Natural killer cell treated with Interleukin-12 subunit alpha and Interleukin-12 subunit beta and Interleukin-15 and Interleukin-18, amount 100 ng/mL, for 72 hours (primary cell): Measurements from ENCODE around the gene NCOA6. TPM values are rescaled to one million over a fixed set of nuclear protein-coding genes. Genes with fewer than 3 reads are reported as not detected.

ENCODE experiments used
- ATAC-seq, 2 donors: fragments of 150-1000 bp; cut with Tn5 transposase in 1 of 2; sonication (Bioruptor Pico), chemical (Tn5 transposase) in 1 of 2; 2 replicates each; pipeline ENCODE4 v1.10.0; 2021
- DNase-seq: peaks from one replicate; pipeline ENCODE4 v3.0.0; 2022; ENCODE audit warnings: low spot score
- H3K27ac Mint-ChIP-seq, 2 donors: 1 replicate in 1 of 2; 2 replicates in 1 of 2; pipeline ENCODE4 v1.8.0; 2022; ENCODE audit warnings: mixed read lengths in 2 of 2, mild to moderate bottlenecking in 1 of 2, moderate library complexity in 1 of 2
- H3K27me3 Mint-ChIP-seq, 2 donors: 1 replicate in 1 of 2; 2 replicates in 1 of 2; pipeline ENCODE4 v1.8.0; 2022; ENCODE audit warnings: mixed read lengths in 2 of 2
- H3K36me3 Mint-ChIP-seq: one replicate; pipeline ENCODE4 v1.8.0; 2022; ENCODE audit warnings: mixed read lengths
- H3K4me1 Mint-ChIP-seq, 2 donors: 1 replicate in 1 of 2; 2 replicates in 1 of 2; pipeline ENCODE4 v1.8.0; 2022; ENCODE audit warnings: low read depth in 2 of 2, mixed read lengths in 2 of 2, mild to moderate bottlenecking in 1 of 2
- H3K4me3 Mint-ChIP-seq: one replicate; pipeline ENCODE4 v1.8.0; 2022; ENCODE audit warnings: mixed read lengths
- H3K9me3 Mint-ChIP-seq: 2 replicates; pipeline ENCODE4 v1.8.0; 2022; ENCODE audit warnings: mixed read lengths
- total RNA-seq, 2 donors: library from RNA; stranded (reverse); gene quantifications; one replicate each; pipeline ENCODE4 v1.2.3, GENCODE V29; 2022

The NCOA6 gene
- total RNA-seq, 2 donors from 2014 or later = 24.7 to 30.7 TPM

GRCh38 chr20:34852298-34852697, 26.8 kb upstream of the NCOA6 start:
- Mint-ChIP-seq H3K36me3 (no peaks in the 10 kb centered on the region), H3K4me3 (no peak overlapping the region), H3K27ac (no peak overlapping the region), H3K4me1 (no peaks in the 10 kb centered on the region), H3K27me3 (no peaks in the 10 kb centered on the region), H3K9me3 (no peaks in the 10 kb centered on the region)
- ATAC-seq = no peak
- DNase-seq = no peak

DNA sequence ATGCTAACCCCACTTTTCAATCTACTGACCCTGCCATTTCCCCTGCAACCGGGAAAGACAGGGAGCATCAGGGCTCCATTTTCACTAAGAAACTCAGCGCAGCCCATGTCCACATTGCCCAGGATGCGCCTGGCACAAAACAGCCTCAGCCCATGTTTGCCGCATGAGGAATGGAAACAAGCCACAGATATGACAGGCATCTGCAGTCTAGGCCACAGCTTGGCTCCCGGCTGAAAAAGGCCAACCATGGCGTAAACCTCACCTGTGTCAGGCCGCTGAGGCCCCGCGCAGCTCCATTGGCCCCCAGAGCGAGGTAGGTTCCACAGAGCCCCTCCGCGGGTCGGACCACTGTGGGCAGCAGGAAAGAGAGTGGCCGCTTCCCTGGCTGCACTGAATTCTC, 25.5 kb upstream of the NCOA6 start:
- Mint-ChIP-seq H3K9me3 (no peaks in the 10 kb centered on the region), H3K4me3 (no peak overlapping the region), H3K27me3 (no peaks in the 10 kb centered on the region), H3K27ac (no peak overlapping the region), H3K4me1 (no peaks in the 10 kb centered on the region), H3K36me3 (no peaks in the 10 kb centered on the region)
- ATAC-seq (no peak), DNase-seq (no peak)

GRCh38 chr20:34849778-34850177, 24.3 kb upstream of the NCOA6 start:
- Mint-ChIP-seq H3K27ac (no peak overlapping the region), H3K9me3 (no peaks in the 10 kb centered on the region), H3K4me1 (no peaks in the 10 kb centered on the region), H3K27me3 (no peaks in the 10 kb centered on the region), H3K4me3 (no peak overlapping the region), H3K36me3 (no peaks in the 10 kb centered on the region)
- ATAC-seq (no peak), DNase-seq (no peak)

DNA sequence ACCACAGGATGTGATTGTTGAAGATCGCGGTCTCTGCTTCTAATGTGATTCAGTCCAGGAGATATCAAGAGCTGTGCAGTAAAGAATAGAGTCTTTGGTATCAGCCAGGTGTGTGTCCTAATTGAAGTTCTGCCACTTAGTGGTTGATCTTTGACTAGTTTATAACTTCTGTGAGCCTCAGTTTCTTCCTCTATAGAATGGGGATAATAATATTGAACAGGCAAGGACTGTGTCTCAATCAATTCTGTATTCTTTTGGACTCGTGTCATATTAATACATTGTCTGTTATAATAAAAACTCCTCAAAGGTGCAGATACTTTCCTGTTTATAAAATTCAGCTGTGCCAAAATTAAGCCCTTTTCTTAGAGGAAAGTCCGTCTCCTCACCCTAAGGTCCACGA, 23.1 kb upstream of the NCOA6 start:
- DNase-seq = no peak
- Mint-ChIP-seq H3K36me3 (no peaks in the 10 kb centered on the region), H3K27me3 (no peaks in the 10 kb centered on the region), H3K27ac (no peak overlapping the region), H3K4me3 (no peak overlapping the region), H3K9me3 (no peaks in the 10 kb centered on the region), H3K4me1 (no peaks in the 10 kb centered on the region)
- ATAC-seq = no peak

DNA sequence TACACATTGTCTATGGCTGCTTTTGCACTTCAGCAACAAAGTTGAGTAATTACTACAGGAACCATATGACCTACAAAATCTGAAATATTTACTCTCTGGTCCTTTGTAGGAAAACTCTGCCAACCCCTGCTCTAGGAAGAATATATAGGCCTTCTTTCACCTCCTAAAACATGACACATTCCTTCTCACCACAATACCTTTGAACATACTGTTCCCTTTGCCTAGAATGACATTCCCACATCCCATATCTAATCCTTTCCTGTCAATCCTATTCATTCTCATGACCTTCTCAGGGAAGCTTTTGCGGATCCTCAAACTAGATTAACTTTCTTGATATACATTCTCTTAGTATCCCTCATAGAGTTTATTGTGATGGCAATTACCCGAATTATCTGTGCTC, 18.0 kb upstream of the NCOA6 start:
- DNase-seq (no peak), ATAC-seq (no peak)
- no peaks in the 10 kb centered on the region for H3K36me3 Mint-ChIP-seq
- H3K27ac Mint-ChIP-seq = no peak overlapping the region
- H3K4me1 Mint-ChIP-seq = no peaks in the 10 kb centered on the region
- no peak overlapping the region for H3K4me3 Mint-ChIP-seq
- peaks cover 11 to 17% of the 10 kb centered on the region in 2 donors for H3K27me3 Mint-ChIP-seq
- H3K9me3 Mint-ChIP-seq = no peaks in the 10 kb centered on the region

- ATAC-seq (no peak), DNase-seq (no peak)
- H3K9me3 Mint-ChIP-seq = no peaks in the 10 kb centered on the region
- no peak overlapping the region for H3K4me3 Mint-ChIP-seq
- H3K27me3 Mint-ChIP-seq = peaks cover 11 to 17% of the 10 kb centered on the region in 2 donors
- no peaks in the 10 kb centered on the region for H3K36me3 Mint-ChIP-seq
- no peaks in the 10 kb centered on the region for H3K4me1 Mint-ChIP-seq
- no peak overlapping the region for H3K27ac Mint-ChIP-seq
Observed at GRCh38 chr20:34842143-34842542, 16.7 kb upstream of the NCOA6 start.

- H3K27ac Mint-ChIP-seq = no peak overlapping the region
- H3K36me3 Mint-ChIP-seq = no peaks in the 10 kb centered on the region
- no peak for DNase-seq
Observed at GRCh38 chr20:34834459-34834893, 9.0 kb upstream of the NCOA6 start.

DNA sequence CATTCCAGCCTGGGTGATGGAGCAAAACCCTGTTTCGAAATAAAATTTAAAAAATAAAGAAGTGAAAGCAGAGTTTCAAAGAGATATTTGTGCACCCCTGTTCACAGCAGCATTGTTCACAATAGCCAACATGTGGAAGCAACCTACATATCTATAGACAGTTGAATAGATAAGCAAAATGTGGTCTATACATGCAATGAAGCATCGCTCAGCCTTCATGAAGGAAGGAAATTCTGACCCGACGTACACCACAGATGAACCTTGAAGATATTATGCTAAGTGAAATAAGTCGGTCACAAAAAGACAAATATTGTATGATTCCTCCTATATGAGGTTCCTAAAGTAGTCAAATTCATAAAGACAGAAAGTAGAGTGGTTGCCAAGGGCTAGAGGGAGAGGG, 6.5 kb upstream of the NCOA6 start:
- Mint-ChIP-seq H3K4me3 (no peak overlapping the region), H3K9me3 (no peaks in the 10 kb centered on the region), H3K36me3 (no peaks in the 10 kb centered on the region), H3K27me3 (peaks cover 17 to 21% of the 10 kb centered on the region in 2 donors), H3K27ac (no peak overlapping the region), H3K4me1 (peaks cover 0 to 4% of the 10 kb centered on the region in 2 donors)
- DNase-seq (no peak), ATAC-seq (no peak)

More at GRCh38 chr20:34834459-34834893, 9.0 kb upstream of the NCOA6 start:
- Mint-ChIP-seq H3K9me3 (no peaks in the 10 kb centered on the region), H3K4me3 (no peak overlapping the region), H3K27me3 (peaks cover 13 to 15% of the 10 kb centered on the region in 2 donors), H3K4me1 (no peaks in the 10 kb centered on the region)
- ATAC-seq = no peak

DNA sequence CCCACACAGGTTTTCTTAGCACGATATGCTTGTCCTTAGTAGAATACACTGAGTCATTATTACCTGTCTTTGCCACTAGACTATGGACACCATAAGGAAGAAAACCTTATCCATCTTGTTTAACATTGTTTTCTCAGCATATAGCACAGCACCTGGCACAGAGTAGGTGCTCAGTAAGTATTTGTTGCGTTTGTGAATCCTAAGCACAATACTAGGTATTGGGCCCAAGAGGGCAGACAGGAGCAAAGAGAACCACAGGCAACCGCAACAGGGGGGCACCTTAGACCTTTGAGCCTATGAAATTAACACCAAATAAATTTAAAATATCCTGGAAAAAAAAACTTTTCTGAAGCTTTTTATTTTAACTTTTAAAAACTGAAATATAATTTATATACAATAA, 3.7 kb upstream of the NCOA6 start:
- ATAC-seq (no peak), DNase-seq (no peak)
- Mint-ChIP-seq H3K4me1 (peaks cover 11 to 13% of the 10 kb centered on the region in 2 donors), H3K36me3 (no peaks in the 10 kb centered on the region), H3K27ac (no peak overlapping the region), H3K27me3 (peaks cover 14 to 21% of the 10 kb centered on the region in 2 donors), H3K9me3 (no peaks in the 10 kb centered on the region), H3K4me3 (no peak overlapping the region)

- DNase-seq = peak; percentile 67
- Mint-ChIP-seq H3K4me3 (peak overlapping the region; percentile 95), H3K4me1 (peaks cover 26 to 41% of the 10 kb centered on the region in 2 donors), H3K36me3 (no peaks in the 10 kb centered on the region), H3K27ac (peak overlapping the region; percentile 84 to 94), H3K9me3 (no peaks in the 10 kb centered on the region), H3K27me3 (peaks cover 5 to 6% of the 10 kb centered on the region in 2 donors)
- ATAC-seq = peak; percentile 88 to 90
Observed at GRCh38 chr20:34824806-34825529, 483 bp downstream of the NCOA6 start.

DNA sequence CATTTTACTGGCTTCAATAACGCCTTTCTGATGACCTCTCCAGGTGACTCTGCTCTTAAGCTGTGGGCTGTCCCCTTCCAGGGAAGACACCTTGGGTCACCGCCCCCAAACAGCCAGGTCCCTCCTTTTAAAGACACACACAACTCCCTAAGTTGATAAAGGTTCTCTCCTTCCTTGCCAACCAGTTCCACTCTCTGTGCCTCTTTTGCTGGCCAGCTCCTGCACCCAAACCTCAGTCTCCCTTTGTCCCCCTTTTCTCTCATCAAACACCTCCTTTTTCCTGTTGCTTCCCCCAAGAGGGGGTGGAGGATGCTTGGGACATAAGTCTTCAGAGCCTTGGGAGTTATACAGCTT, 1.0 kb downstream of the NCOA6 start:
- peaks cover 26 to 41% of the 10 kb centered on the region in 2 donors for H3K4me1 Mint-ChIP-seq
- peak in 1 of 2 donors; percentile 64 for ATAC-seq

DNA sequence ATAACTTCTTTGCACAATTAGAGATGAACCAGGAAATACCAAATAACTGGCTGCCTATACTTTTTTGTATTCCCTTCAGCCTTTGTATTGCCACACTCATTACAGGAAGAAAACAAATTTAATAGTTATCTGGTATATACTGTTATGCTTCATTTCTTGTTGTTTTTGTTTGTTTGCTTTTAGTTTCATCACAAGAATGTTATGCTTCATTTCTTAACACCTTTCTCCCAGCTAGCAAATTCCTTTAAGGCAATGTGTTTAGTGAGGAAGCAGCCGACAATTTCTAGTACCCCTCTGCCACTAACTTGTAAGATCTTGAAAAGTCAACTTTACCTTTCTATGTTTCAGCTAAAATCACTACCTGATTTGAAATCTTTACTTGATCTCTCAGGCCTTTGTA, 1.4 kb downstream of the NCOA6 start:
- Mint-ChIP-seq H3K27me3 (peaks cover 5 to 6% of the 10 kb centered on the region in 2 donors), H3K9me3 (no peaks in the 10 kb centered on the region), H3K36me3 (no peaks in the 10 kb centered on the region), H3K4me3 (peak overlapping the region; percentile 95), H3K27ac (peak overlapping the region; percentile 84 to 94), H3K4me1 (peaks cover 26 to 42% of the 10 kb centered on the region in 2 donors)
- ATAC-seq (no peak), DNase-seq (no peak)

More for the DNA sequence above, 1.0 kb downstream of the NCOA6 start:
- Mint-ChIP-seq H3K36me3 (no peaks in the 10 kb centered on the region), H3K27ac (peak overlapping the region; percentile 84 to 94), H3K27me3 (peaks cover 5 to 6% of the 10 kb centered on the region in 2 donors), H3K9me3 (no peaks in the 10 kb centered on the region), H3K4me3 (peak overlapping the region; percentile 95)
- peak; percentile 66 for DNase-seq

GRCh38 chr20:34820805-34821578, 4.5 kb downstream of the NCOA6 start:
- Mint-ChIP-seq H3K27me3 (no peaks in the 10 kb centered on the region), H3K4me3 (no peak overlapping the region), H3K9me3 (no peaks in the 10 kb centered on the region), H3K4me1 (peaks cover 33 to 53% of the 10 kb centered on the region in 2 donors), H3K36me3 (no peaks in the 10 kb centered on the region), H3K27ac (no peak overlapping the region)
- DNase-seq (no peak), ATAC-seq (no peak)

DNA sequence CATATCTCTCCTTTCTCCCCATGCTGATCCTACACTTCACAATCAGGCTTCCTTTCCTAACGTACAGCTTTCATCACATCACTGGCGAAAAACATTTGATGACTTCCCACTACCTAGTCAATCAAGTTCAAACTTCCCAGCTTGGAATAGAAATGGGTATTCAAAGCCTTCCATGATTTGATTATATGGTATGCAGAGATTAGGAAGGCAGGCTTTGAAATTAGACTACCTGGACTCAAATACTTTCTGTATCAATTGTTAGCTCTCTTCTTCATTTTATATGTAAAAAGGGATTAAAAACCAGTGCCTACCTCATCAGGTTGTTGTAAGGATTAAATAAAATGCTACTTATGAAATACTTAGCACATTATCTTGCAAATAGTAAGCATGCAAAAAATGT, 7.7 kb downstream of the NCOA6 start:
- Mint-ChIP-seq H3K36me3 (no peaks in the 10 kb centered on the region), H3K27me3 (no peaks in the 10 kb centered on the region), H3K4me3 (no peak overlapping the region), H3K9me3 (no peaks in the 10 kb centered on the region), H3K27ac (no peak overlapping the region), H3K4me1 (peaks cover 27 to 40% of the 10 kb centered on the region in 2 donors)
- ATAC-seq = no peak
- DNase-seq = no peak
